ENCODE data around the gene UPP2. TPM values are rescaled to one million over a fixed set of nuclear protein-coding genes. Genes with fewer than 3 reads are reported as not detected.

The UPP2 gene
- total RNA-seq, 1 experiment from 2014 or later = not detected

- no peaks in the 10 kb centered on the region for H3K9me3 Mint-ChIP-seq
- H3K27ac Mint-ChIP-seq = no peak overlapping the region
- H3K4me1 Mint-ChIP-seq = peaks cover 27% of the 10 kb centered on the region
- POLR2A ChIA-PET = no interaction called here
- H3K27me3 Mint-ChIP-seq (ENCODE audit: low read depth) = peaks cover 4% of the 10 kb centered on the region; the same call in 1 of the 2 replicates
- no peak overlapping the region for H3K4me3 Mint-ChIP-seq
- TF ChIP-seq USF2 (CRISPR knock-in tag; IDR thresholded peaks at IDR 0.05) = no peak
- no peak for TF ChIP-seq NR3C1 (CRISPR knock-in tag; conservative IDR thresholded peaks at IDR 0.05; ENCODE audit: low read depth)
- no peak for TF ChIP-seq CTCF (IDR thresholded peaks at IDR 0.05)
- TF ChIP-seq FOXK1 (CRISPR knock-in tag; IDR thresholded peaks at IDR 0.05) = no peak
- TF ChIP-seq FOXJ3 (CRISPR knock-in tag; IDR thresholded peaks at IDR 0.05; ENCODE audit: borderline replicate concordance) = no peak
- no peak for TF ChIP-seq SMAD4 (CRISPR knock-in tag; IDR thresholded peaks at IDR 0.05)
- TF ChIP-seq EMX1 (CRISPR knock-in tag; IDR thresholded peaks at IDR 0.05) = no peak
- TF ChIP-seq ZNF425 (CRISPR knock-in tag; conservative IDR thresholded peaks at IDR 0.05) = no peak
- no peak for TF ChIP-seq KAT7 (CRISPR knock-in tag; IDR thresholded peaks at IDR 0.05; ENCODE audit: borderline replicate concordance)
- no peak for TF ChIP-seq ESRRA (CRISPR knock-in tag; IDR thresholded peaks at IDR 0.05; ENCODE audit: borderline replicate concordance)
- TF ChIP-seq ZNF232 (CRISPR knock-in tag; IDR thresholded peaks at IDR 0.05) = no peak
- CTCF ChIA-PET = interaction anchor here (1.7 kb wide), 1 partner anchor 277 kb away, joined by 7 read pairs; no protein-coding TSS in a partner anchor
- ATAC-seq (no peak), DNase-seq (ENCODE audit: low spot score) (no peak)
- H3K36me3 Mint-ChIP-seq = no peaks in the 10 kb centered on the region
Observed at GRCh38 chr2:158181171-158181570, 79.5 kb downstream of the UPP2 start.

GRCh38 chr2:158182676-158183295, 81.1 kb downstream of the UPP2 start:
- no peak overlapping the region for H3K4me3 Mint-ChIP-seq
- H3K36me3 Mint-ChIP-seq = no peaks in the 10 kb centered on the region
- H3K27me3 Mint-ChIP-seq (ENCODE audit: low read depth) = peaks cover 4% of the 10 kb centered on the region; the same call in 1 of the 2 replicates
- no peaks in the 10 kb centered on the region for H3K9me3 Mint-ChIP-seq
- CTCF ChIA-PET = interaction anchor here (0.9 kb wide), 1 partner anchor 562 kb away, joined by 3 read pairs; no protein-coding TSS in a partner anchor
- POLR2A ChIA-PET = no interaction called here
- ATAC-seq (no peak), DNase-seq (ENCODE audit: low spot score) (no peak)
- no peak overlapping the region for H3K27ac Mint-ChIP-seq
- TF ChIP-seq ZNF425 (CRISPR knock-in tag; conservative IDR thresholded peaks at IDR 0.05) (no peak), SMAD4 (CRISPR knock-in tag; IDR thresholded peaks at IDR 0.05) (no peak), FOXJ3 (CRISPR knock-in tag; IDR thresholded peaks at IDR 0.05; ENCODE audit: borderline replicate concordance) (no peak)
- TF ChIP-seq, protein P1, sequence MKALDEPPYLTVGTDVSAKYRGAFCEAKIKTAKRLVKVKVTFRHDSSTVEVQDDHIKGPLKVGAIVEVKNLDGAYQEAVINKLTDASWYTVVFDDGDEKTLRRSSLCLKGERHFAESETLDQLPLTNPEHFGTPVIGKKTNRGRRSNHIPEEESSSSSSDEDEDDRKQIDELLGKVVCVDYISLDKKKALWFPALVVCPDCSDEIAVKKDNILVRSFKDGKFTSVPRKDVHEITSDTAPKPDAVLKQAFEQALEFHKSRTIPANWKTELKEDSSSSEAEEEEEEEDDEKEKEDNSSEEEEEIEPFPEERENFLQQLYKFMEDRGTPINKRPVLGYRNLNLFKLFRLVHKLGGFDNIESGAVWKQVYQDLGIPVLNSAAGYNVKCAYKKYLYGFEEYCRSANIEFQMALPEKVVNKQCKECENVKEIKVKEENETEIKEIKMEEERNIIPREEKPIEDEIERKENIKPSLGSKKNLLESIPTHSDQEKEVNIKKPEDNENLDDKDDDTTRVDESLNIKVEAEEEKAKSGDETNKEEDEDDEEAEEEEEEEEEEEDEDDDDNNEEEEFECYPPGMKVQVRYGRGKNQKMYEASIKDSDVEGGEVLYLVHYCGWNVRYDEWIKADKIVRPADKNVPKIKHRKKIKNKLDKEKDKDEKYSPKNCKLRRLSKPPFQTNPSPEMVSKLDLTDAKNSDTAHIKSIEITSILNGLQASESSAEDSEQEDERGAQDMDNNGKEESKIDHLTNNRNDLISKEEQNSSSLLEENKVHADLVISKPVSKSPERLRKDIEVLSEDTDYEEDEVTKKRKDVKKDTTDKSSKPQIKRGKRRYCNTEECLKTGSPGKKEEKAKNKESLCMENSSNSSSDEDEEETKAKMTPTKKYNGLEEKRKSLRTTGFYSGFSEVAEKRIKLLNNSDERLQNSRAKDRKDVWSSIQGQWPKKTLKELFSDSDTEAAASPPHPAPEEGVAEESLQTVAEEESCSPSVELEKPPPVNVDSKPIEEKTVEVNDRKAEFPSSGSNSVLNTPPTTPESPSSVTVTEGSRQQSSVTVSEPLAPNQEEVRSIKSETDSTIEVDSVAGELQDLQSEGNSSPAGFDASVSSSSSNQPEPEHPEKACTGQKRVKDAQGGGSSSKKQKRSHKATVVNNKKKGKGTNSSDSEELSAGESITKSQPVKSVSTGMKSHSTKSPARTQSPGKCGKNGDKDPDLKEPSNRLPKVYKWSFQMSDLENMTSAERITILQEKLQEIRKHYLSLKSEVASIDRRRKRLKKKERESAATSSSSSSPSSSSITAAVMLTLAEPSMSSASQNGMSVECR (CRISPR knock-in tag; IDR thresholded peaks at IDR 0.05; ENCODE audit: borderline replicate concordance) = no peak
- H3K4me1 Mint-ChIP-seq = peaks cover 27% of the 10 kb centered on the region

Data from WTC11 (cell line).